NT2/D1 (cell line): Measurements from ENCODE around the gene ZBTB44.

ENCODE experiments used
- DNase-seq: peaks from one replicate; pipeline ENCODE4 v3.0.0-alpha.2; 2011; ENCODE audit warnings: low read depth, low spot score
- H3K27me3 ChIP-seq: 2 replicates; pipeline ENCODE4 v1.6.0; 2011; ENCODE audit warnings: mild to moderate bottlenecking; ENCODE audit not compliant: insufficient read length, insufficient read depth
- H3K36me3 ChIP-seq: 2 replicates; pipeline ENCODE4 v1.6.1; 2011; ENCODE audit warnings: mild to moderate bottlenecking, low read length, mixed read lengths; ENCODE audit not compliant: insufficient read depth, insufficient read length
- H3K4me1 ChIP-seq: 2 replicates; pipeline ENCODE4 v1.5.1; 2011; ENCODE audit not compliant: insufficient read depth, insufficient read length
- H3K4me3 ChIP-seq: 2 replicates; pipeline ENCODE4 v1.5.1; 2011; ENCODE audit warnings: low read depth; ENCODE audit not compliant: insufficient read length
- H3K9ac ChIP-seq: 2 replicates; pipeline ENCODE4 v1.6.0; 2011; ENCODE audit warnings: low read depth; ENCODE audit not compliant: insufficient read length
- H3K9me3 ChIP-seq: 2 replicates; pipeline ENCODE4 v1.5.1; 2011; ENCODE audit warnings: mild to moderate bottlenecking, low read length; ENCODE audit not compliant: insufficient read depth
- SUZ12 ChIP-seq: IDR thresholded peaks from 2 replicates; pipeline ENCODE4 v1.6.1; 2011; ENCODE audit not compliant: insufficient read length, insufficient read depth; ENCODE audit errors: extremely low read depth
- YY1 ChIP-seq: IDR thresholded peaks from 2 replicates; pipeline ENCODE4 v1.6.1; 2011; ENCODE audit not compliant: insufficient read length, insufficient read depth
- ZNF274 ChIP-seq: IDR thresholded peaks from 2 replicates; pipeline ENCODE4 v1.6.1; 2011; ENCODE audit warnings: mild to moderate bottlenecking, low read depth, low read length

Gene ZBTB44

GRCh38 chr11:130216591-130217132 is 98.1 kb downstream of the ZBTB44 start:
- Histone ChIP-seq H3K9ac (no peak overlapping the region), H3K4me1 (peaks cover 15% of the 10 kb centered on the region), H3K36me3 (no peaks in the 10 kb centered on the region), H3K27me3 (peaks cover 19% of the 10 kb centered on the region), H3K4me3 (no peak overlapping the region), H3K9me3 (no peaks in the 10 kb centered on the region)
- no peak for DNase-seq
- TF ChIP-seq YY1 (no peak), ZNF274 (no peak), SUZ12 (no peak)

- no peak for DNase-seq
- Histone ChIP-seq H3K27me3 (peaks cover 19% of the 10 kb centered on the region), H3K4me3 (no peak overlapping the region), H3K4me1 (peaks cover 15% of the 10 kb centered on the region), H3K36me3 (no peaks in the 10 kb centered on the region), H3K9ac (no peak overlapping the region), H3K9me3 (no peaks in the 10 kb centered on the region)
- TF ChIP-seq SUZ12 (no peak), ZNF274 (no peak), YY1 (no peak)
Measured at GRCh38 chr11:130216221-130216550, 98.5 kb downstream of the ZBTB44 start.

GRCh38 chr11:130215531-130216220 is 99.0 kb downstream of the ZBTB44 start:
- no peaks in the 10 kb centered on the region for H3K9me3 ChIP-seq
- no peak for DNase-seq

GRCh38 chr11:130214861-130215530 is 99.7 kb downstream of the ZBTB44 start:
- peaks cover 19% of the 10 kb centered on the region for H3K27me3 ChIP-seq
- peaks cover 15% of the 10 kb centered on the region for H3K4me1 ChIP-seq
- no peaks in the 10 kb centered on the region for H3K9me3 ChIP-seq
- no peak for DNase-seq
- H3K9ac ChIP-seq, result no peak overlapping the region
- no peaks in the 10 kb centered on the region for H3K36me3 ChIP-seq
- no peak overlapping the region for H3K4me3 ChIP-seq
- no peak for TF ChIP-seq YY1

More at GRCh38 chr11:130215531-130216220, 99.0 kb downstream of the ZBTB44 start:
- peaks cover 19% of the 10 kb centered on the region for H3K27me3 ChIP-seq
- H3K9ac ChIP-seq, result no peak overlapping the region
- TF ChIP-seq SUZ12 (no peak), YY1 (no peak), ZNF274 (no peak)
- H3K4me3 ChIP-seq, result no peak overlapping the region
- H3K4me1 ChIP-seq, result peaks cover 15% of the 10 kb centered on the region
- H3K36me3 ChIP-seq, result no peaks in the 10 kb centered on the region

- H3K9me3 ChIP-seq, result no peaks in the 10 kb centered on the region
- H3K27me3 ChIP-seq, result peaks cover 19% of the 10 kb centered on the region
- H3K4me1 ChIP-seq, result peaks cover 13% of the 10 kb centered on the region
- TF ChIP-seq SUZ12 (no peak), YY1 (no peak), ZNF274 (no peak)
- H3K9ac ChIP-seq, result no peak overlapping the region
- H3K4me3 ChIP-seq, result no peak overlapping the region
- no peak for DNase-seq
- H3K36me3 ChIP-seq, result no peaks in the 10 kb centered on the region
Measured at GRCh38 chr11:130213979-130214281, 100.8 kb downstream of the ZBTB44 start.

- Histone ChIP-seq H3K4me3 (no peak overlapping the region), H3K27me3 (peaks cover 19% of the 10 kb centered on the region), H3K9me3 (no peaks in the 10 kb centered on the region), H3K36me3 (no peaks in the 10 kb centered on the region), H3K9ac (peak overlapping the region; percentile 50), H3K4me1 (peaks cover 13% of the 10 kb centered on the region)
- no peak for DNase-seq
- TF ChIP-seq ZNF274, result no peak
- TF ChIP-seq YY1, result no peak
- no peak for TF ChIP-seq SUZ12
Measured at GRCh38 chr11:130213143-130213978, 101.4 kb downstream of the ZBTB44 start.
